ENCODE results near the gene RYR3.

Gene RYR3

DNA sequence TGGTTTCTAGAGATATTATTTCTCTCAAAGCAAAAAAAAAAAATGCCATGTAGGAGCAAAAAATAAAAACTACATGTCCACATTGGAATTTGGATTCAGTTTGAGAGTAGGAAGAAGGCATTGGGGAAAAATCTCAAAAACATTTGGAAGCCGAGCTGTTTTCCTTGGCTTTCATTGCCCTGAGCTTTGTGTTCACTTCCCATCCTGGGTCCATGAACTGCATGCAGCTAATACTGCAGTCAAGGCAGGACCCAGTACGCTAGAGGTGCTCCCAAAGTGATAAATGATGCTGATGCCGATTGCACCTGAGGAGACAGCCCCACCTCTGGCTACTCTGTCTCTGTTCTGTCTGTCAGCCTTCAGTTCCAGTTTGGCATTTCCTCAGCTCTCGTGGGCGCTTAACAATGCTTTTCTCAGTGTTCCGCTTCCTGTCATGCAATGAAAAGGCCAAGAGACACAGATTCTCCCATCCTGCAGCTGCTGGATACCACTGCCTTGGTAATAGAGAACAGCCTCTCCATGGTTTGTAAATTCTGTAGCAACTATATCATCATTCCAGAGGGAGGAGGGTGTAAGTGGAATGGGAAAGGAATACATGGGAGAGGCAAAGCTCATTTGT, 181.8 kb downstream of the RYR3 start:
- no peak for ATAC-seq
- TF ChIP-seq RARB (CRISPR knock-in tag; IDR thresholded peaks at IDR 0.05) (no peak), GLIS3 (CRISPR knock-in tag; IDR thresholded peaks at IDR 0.05) (no peak), TCF4 (CRISPR knock-in tag; IDR thresholded peaks at IDR 0.05; ENCODE audit: borderline replicate concordance) (no peak), OSR1 (CRISPR knock-in tag; IDR thresholded peaks at IDR 0.05) (no peak), SNAI2 (CRISPR knock-in tag; IDR thresholded peaks at IDR 0.05) (no peak), ZNF70 (CRISPR knock-in tag; IDR thresholded peaks at IDR 0.05) (no peak), ZFP30 (CRISPR knock-in tag; IDR thresholded peaks at IDR 0.05) (no peak), ISL1 (CRISPR knock-in tag; IDR thresholded peaks at IDR 0.05) (no peak), ZC3H10 (CRISPR knock-in tag; IDR thresholded peaks at IDR 0.05) (no peak), ARNTL (CRISPR knock-in tag; IDR thresholded peaks at IDR 0.05; ENCODE audit: borderline replicate concordance, low read depth) (no peak), CSDC2 (CRISPR knock-in tag; IDR thresholded peaks at IDR 0.05) (no peak), ZFP3 (CRISPR knock-in tag; IDR thresholded peaks at IDR 0.05) (no peak)
- TF ChIP-seq, protein P1, sequence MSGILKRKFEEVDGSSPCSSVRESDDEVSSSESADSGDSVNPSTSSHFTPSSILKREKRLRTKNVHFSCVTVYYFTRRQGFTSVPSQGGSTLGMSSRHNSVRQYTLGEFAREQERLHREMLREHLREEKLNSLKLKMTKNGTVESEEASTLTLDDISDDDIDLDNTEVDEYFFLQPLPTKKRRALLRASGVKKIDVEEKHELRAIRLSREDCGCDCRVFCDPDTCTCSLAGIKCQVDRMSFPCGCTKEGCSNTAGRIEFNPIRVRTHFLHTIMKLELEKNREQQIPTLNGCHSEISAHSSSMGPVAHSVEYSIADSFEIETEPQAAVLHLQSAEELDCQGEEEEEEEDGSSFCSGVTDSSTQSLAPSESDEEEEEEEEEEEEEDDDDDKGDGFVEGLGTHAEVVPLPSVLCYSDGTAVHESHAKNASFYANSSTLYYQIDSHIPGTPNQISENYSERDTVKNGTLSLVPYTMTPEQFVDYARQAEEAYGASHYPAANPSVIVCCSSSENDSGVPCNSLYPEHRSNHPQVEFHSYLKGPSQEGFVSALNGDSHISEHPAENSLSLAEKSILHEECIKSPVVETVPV (CRISPR knock-in tag; IDR thresholded peaks at IDR 0.05), result no peak
- TF ChIP-seq, protein P2, sequence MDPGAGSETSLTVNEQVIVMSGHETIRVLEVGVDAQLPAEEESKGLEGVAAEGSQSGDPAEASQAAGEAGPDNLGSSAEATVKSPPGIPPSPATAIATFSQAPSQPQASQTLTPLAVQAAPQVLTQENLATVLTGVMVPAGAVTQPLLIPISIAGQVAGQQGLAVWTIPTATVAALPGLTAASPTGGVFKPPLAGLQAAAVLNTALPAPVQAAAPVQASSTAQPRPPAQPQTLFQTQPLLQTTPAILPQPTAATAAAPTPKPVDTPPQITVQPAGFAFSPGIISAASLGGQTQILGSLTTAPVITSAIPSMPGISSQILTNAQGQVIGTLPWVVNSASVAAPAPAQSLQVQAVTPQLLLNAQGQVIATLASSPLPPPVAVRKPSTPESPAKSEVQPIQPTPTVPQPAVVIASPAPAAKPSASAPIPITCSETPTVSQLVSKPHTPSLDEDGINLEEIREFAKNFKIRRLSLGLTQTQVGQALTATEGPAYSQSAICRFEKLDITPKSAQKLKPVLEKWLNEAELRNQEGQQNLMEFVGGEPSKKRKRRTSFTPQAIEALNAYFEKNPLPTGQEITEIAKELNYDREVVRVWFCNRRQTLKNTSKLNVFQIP (CRISPR knock-in tag; IDR thresholded peaks at IDR 0.05; ENCODE audit: borderline replicate concordance, low read depth), result no peak
- TF ChIP-seq, protein P3, sequence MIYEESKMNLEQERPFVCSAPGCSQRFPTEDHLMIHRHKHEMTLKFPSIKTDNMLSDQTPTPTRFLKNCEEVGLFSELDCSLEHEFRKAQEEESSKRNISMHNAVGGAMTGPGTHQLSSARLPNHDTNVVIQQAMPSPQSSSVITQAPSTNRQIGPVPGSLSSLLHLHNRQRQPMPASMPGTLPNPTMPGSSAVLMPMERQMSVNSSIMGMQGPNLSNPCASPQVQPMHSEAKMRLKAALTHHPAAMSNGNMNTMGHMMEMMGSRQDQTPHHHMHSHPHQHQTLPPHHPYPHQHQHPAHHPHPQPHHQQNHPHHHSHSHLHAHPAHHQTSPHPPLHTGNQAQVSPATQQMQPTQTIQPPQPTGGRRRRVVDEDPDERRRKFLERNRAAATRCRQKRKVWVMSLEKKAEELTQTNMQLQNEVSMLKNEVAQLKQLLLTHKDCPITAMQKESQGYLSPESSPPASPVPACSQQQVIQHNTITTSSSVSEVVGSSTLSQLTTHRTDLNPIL (CRISPR knock-in tag; IDR thresholded peaks at IDR 0.05; ENCODE audit: low read depth), result no peak
- TF ChIP-seq, protein P4, sequence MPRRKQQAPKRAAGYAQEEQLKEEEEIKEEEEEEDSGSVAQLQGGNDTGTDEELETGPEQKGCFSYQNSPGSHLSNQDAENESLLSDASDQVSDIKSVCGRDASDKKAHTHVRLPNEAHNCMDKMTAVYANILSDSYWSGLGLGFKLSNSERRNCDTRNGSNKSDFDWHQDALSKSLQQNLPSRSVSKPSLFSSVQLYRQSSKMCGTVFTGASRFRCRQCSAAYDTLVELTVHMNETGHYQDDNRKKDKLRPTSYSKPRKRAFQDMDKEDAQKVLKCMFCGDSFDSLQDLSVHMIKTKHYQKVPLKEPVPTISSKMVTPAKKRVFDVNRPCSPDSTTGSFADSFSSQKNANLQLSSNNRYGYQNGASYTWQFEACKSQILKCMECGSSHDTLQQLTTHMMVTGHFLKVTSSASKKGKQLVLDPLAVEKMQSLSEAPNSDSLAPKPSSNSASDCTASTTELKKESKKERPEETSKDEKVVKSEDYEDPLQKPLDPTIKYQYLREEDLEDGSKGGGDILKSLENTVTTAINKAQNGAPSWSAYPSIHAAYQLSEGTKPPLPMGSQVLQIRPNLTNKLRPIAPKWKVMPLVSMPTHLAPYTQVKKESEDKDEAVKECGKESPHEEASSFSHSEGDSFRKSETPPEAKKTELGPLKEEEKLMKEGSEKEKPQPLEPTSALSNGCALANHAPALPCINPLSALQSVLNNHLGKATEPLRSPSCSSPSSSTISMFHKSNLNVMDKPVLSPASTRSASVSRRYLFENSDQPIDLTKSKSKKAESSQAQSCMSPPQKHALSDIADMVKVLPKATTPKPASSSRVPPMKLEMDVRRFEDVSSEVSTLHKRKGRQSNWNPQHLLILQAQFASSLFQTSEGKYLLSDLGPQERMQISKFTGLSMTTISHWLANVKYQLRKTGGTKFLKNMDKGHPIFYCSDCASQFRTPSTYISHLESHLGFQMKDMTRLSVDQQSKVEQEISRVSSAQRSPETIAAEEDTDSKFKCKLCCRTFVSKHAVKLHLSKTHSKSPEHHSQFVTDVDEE (CRISPR knock-in tag; IDR thresholded peaks at IDR 0.05), result no peak
- TF ChIP-seq, protein P5, sequence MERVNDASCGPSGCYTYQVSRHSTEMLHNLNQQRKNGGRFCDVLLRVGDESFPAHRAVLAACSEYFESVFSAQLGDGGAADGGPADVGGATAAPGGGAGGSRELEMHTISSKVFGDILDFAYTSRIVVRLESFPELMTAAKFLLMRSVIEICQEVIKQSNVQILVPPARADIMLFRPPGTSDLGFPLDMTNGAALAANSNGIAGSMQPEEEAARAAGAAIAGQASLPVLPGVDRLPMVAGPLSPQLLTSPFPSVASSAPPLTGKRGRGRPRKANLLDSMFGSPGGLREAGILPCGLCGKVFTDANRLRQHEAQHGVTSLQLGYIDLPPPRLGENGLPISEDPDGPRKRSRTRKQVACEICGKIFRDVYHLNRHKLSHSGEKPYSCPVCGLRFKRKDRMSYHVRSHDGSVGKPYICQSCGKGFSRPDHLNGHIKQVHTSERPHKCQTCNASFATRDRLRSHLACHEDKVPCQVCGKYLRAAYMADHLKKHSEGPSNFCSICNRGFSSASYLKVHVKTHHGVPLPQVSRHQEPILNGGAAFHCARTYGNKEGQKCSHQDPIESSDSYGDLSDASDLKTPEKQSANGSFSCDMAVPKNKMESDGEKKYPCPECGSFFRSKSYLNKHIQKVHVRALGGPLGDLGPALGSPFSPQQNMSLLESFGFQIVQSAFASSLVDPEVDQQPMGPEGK (CRISPR knock-in tag; IDR thresholded peaks at IDR 0.05; ENCODE audit: borderline replicate concordance), result no peak

DNA sequence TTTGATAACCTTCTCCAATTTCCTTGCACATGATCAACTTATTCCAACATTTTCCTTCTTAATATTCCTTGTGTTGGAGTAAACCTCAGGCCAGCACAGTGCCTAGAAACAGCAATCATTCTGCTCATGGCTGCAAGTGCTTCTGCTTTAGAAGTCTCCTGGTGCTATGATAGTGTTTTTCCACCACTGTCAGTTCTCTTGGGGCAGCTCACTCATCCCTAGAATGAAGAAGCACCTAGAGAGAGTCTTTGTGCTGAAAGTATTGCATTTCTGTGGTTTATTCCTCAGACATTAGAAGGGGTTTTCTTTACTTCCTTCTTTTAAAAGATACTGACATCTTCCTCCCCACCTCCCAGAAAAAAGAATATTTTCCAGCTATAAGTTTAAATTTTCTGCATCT, 183.5 kb downstream of the RYR3 start:
- TF ChIP-seq ESRRG (CRISPR knock-in tag; IDR thresholded peaks at IDR 0.05), result no peak
- TF ChIP-seq ZC3H10 (CRISPR knock-in tag; IDR thresholded peaks at IDR 0.05), result no peak
- no peak for TF ChIP-seq PPARA (CRISPR knock-in tag; IDR thresholded peaks at IDR 0.05; ENCODE audit: borderline replicate concordance)
- TF ChIP-seq ARNTL (CRISPR knock-in tag; IDR thresholded peaks at IDR 0.05; ENCODE audit: borderline replicate concordance, low read depth), result no peak
- TF ChIP-seq ZFP30 (CRISPR knock-in tag; IDR thresholded peaks at IDR 0.05), result no peak
- TF ChIP-seq, protein P2 (CRISPR knock-in tag; IDR thresholded peaks at IDR 0.05; ENCODE audit: borderline replicate concordance, low read depth), result no peak
- TF ChIP-seq GLIS3 (CRISPR knock-in tag; IDR thresholded peaks at IDR 0.05), result no peak
- TF ChIP-seq, protein P3 (CRISPR knock-in tag; IDR thresholded peaks at IDR 0.05; ENCODE audit: low read depth), result no peak
- TF ChIP-seq RARB (CRISPR knock-in tag; IDR thresholded peaks at IDR 0.05), result no peak
- TF ChIP-seq, protein P4 (CRISPR knock-in tag; IDR thresholded peaks at IDR 0.05), result no peak
- TF ChIP-seq CSDC2 (CRISPR knock-in tag; IDR thresholded peaks at IDR 0.05), result no peak
- TF ChIP-seq, protein P1 (CRISPR knock-in tag; IDR thresholded peaks at IDR 0.05), result no peak
- ATAC-seq, result no peak
